Chondrocyte (in vitro differentiated cells): ENCODE data around the gene ARRB2. TPM values are rescaled to one million over a fixed set of nuclear protein-coding genes. Genes with fewer than 3 reads are reported as not detected.
A peak's percentile ranks its signal among the peaks of the same experiment; 100 is the strongest.

ENCODE experiments used
- DNase-seq: peaks from one replicate; pipeline ENCODE4 v3.0.0; 2021; ENCODE audit warnings: mixed read lengths, low spot score
- H3K27ac Mint-ChIP-seq: one replicate; pipeline ENCODE4 v1.8.0; 2021; ENCODE audit warnings: mild to moderate bottlenecking, moderate library complexity, mixed read lengths; ENCODE audit not compliant: unreplicated experiment
- H3K27me3 Mint-ChIP-seq: 2 replicates; pipeline ENCODE4 v1.8.0; 2021; ENCODE audit warnings: low read depth, mixed read lengths
- H3K36me3 Mint-ChIP-seq: 2 replicates; pipeline ENCODE4 v1.8.0; 2021; ENCODE audit warnings: low read depth, mixed read lengths
- H3K4me1 Mint-ChIP-seq: 2 replicates; pipeline ENCODE4 v1.8.0; 2021; ENCODE audit warnings: low read depth, mild to moderate bottlenecking, mixed read lengths
- H3K4me3 Mint-ChIP-seq: one replicate; pipeline ENCODE4 v1.8.0; 2021; ENCODE audit warnings: mild to moderate bottlenecking, moderate library complexity, mixed read lengths; ENCODE audit not compliant: unreplicated experiment
- H3K9me3 Mint-ChIP-seq: 2 replicates; pipeline ENCODE4 v1.8.0; 2021; ENCODE audit warnings: low read depth, mixed read lengths
- CTCF ChIP-seq: fragments of 200-600 bp; sonication (generic); IDR thresholded peaks from 2 replicates; pipeline ENCODE4 v1.5.0; 2021; ENCODE audit warnings: antibody characterized with exemption, mild to moderate bottlenecking, moderate library complexity
- total RNA-seq: library from RNA; stranded (reverse); gene quantifications from 3 replicates; pipeline ENCODE4 v1.2.1, GENCODE V29; 2021

Gene ARRB2
- total RNA-seq, 1 donor from 2014 or later: 7.2 TPM

DNA sequence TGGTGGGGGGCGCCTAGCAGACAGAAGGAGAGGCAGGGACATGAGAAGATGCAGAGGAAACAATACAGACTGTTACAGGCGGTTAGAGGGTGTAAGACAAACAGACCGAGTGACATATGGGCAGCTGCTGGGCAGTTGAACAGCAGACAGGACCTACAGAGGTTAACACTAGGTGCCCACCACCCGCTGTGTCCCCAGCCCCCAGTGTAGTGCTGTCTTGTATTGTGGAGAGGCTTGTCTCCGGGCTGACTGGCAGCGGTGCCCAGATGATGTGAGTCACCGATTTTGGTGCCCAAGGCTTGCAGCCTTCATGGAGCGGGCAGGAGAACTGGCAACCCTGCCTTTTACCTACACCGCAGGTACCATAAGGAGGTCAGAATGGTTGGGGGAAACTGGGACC, 31.7 kb downstream of the ARRB2 start:
- Mint-ChIP-seq H3K9me3 (no peaks in the 10 kb centered on the region), H3K36me3 (no peaks in the 10 kb centered on the region), H3K4me3 (no peak overlapping the region), H3K27me3 (peaks cover 23% of the 10 kb centered on the region), H3K4me1 (peaks cover 16% of the 10 kb centered on the region), H3K27ac (no peak overlapping the region)
- no peak for DNase-seq
- TF ChIP-seq CTCF: no peak

- peaks cover 23% of the 10 kb centered on the region for H3K27me3 Mint-ChIP-seq
- no peak for TF ChIP-seq CTCF
- H3K4me3 Mint-ChIP-seq: no peak overlapping the region
- peaks cover 16% of the 10 kb centered on the region for H3K4me1 Mint-ChIP-seq
- H3K36me3 Mint-ChIP-seq: no peaks in the 10 kb centered on the region
- H3K9me3 Mint-ChIP-seq: no peaks in the 10 kb centered on the region
- no peak overlapping the region for H3K27ac Mint-ChIP-seq
- no peak for DNase-seq
Measured at GRCh38 chr17:4742629-4743028, 32.2 kb downstream of the ARRB2 start.

DNA sequence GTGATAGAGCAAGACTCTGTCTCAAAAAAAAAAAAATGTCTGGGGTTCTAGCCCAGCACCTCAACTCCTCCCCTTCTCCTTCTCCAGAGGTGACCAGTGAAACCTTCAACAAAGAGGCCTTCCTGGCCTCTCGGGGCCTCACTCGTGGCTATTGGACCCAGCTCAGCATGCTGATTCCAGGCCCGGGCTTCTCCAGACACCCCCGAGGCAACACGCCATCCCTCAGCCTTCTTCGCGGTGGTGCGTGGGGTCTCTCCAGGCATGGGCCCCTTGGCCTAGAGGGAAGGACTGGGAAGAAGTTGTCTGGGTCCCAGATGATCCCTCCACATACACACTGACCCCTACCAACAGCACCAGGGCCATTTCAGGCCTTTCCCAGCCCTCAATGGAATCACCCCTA, 32.8 kb downstream of the ARRB2 start:
- H3K9me3 Mint-ChIP-seq: no peaks in the 10 kb centered on the region
- no peak for TF ChIP-seq CTCF
- no peak overlapping the region for H3K27ac Mint-ChIP-seq
- H3K4me3 Mint-ChIP-seq: no peak overlapping the region
- no peaks in the 10 kb centered on the region for H3K36me3 Mint-ChIP-seq
- no peak for DNase-seq
- H3K4me1 Mint-ChIP-seq: peaks cover 16% of the 10 kb centered on the region
- peaks cover 26% of the 10 kb centered on the region for H3K27me3 Mint-ChIP-seq

- peaks cover 9% of the 10 kb centered on the region for H3K4me1 Mint-ChIP-seq
- no peak overlapping the region for H3K27ac Mint-ChIP-seq
- no peaks in the 10 kb centered on the region for H3K9me3 Mint-ChIP-seq
- TF ChIP-seq CTCF: no peak
- H3K27me3 Mint-ChIP-seq: peaks cover 29% of the 10 kb centered on the region
- no peaks in the 10 kb centered on the region for H3K36me3 Mint-ChIP-seq
- no peak for DNase-seq
- no peak overlapping the region for H3K4me3 Mint-ChIP-seq
Measured at GRCh38 chr17:4743898-4744297, 33.5 kb downstream of the ARRB2 start.

- Mint-ChIP-seq H3K9me3 (no peaks in the 10 kb centered on the region), H3K27ac (no peak overlapping the region)
- TF ChIP-seq CTCF: peak; percentile 25
Measured at GRCh38 chr17:4744999-4745969, 34.9 kb downstream of the ARRB2 start.

More at GRCh38 chr17:4744999-4745969, 34.9 kb downstream of the ARRB2 start:
- Mint-ChIP-seq H3K4me1 (peaks cover 7% of the 10 kb centered on the region), H3K27me3 (peaks cover 36% of the 10 kb centered on the region), H3K36me3 (no peaks in the 10 kb centered on the region), H3K4me3 (peak overlapping the region; percentile 42)
- DNase-seq: no peak
